ENCODE measurements around the gene CACNB4.

GRCh38 chr2:152016181-152017120, 82.4 kb downstream of the CACNB4 start:
- no peak for TF ChIP-seq CTCF (IDR thresholded peaks at IDR 0.05)
- no peak for TF ChIP-seq POLR2AphosphoS5 (IDR thresholded peaks at IDR 0.05; ENCODE audit: insufficient read depth in 1 of 2, low read depth in 1 of 2)
- no peak for TF ChIP-seq POLR2A (IDR thresholded peaks at IDR 0.05)
